Activated CD8-positive, alpha-beta T cell treated with anti-CD3 and anti-CD28 coated beads for 36 hours (primary cell): ENCODE results near the gene AGO3. TPM values are rescaled to one million over a fixed set of nuclear protein-coding genes. Genes with fewer than 3 reads are reported as not detected.

Experiments
- ATAC-seq: fragments of 200-7000 bp; cut with Tn5 transposase; one replicate; pipeline ENCODE4 v1.10.0; 2021; ENCODE audit warnings: mild to moderate bottlenecking, moderate library complexity
- CTCF ChIA-PET: fragments of 350-600 bp; sonication (Branson Sonifier 250); formaldehyde crosslinking; loops from one replicate; lab custom pipeline; 2021; ENCODE audit warnings: antibody characterized with exemption; lab: Charles Lee
- POLR2A ChIA-PET: fragments of 350-600 bp; sonication (Branson Sonifier 250); formaldehyde crosslinking; loops from one replicate; lab custom pipeline; 2021; ENCODE audit warnings: antibody characterized with exemption; lab: Charles Lee
- DNase-seq: peaks from one replicate; pipeline ENCODE4 v3.0.0-alpha.2; 2020
- H3K27ac Mint-ChIP-seq: one replicate; pipeline ENCODE4 v1.8.0; 2021; ENCODE audit warnings: mild to moderate bottlenecking, mixed read lengths
- H3K27me3 Mint-ChIP-seq: one replicate; pipeline ENCODE4 v1.8.0; 2021; ENCODE audit warnings: mixed read lengths
- H3K36me3 Mint-ChIP-seq: one replicate; pipeline ENCODE4 v1.8.0; 2021; ENCODE audit warnings: low read depth, mixed read lengths
- H3K4me1 Mint-ChIP-seq: one replicate; pipeline ENCODE4 v1.8.0; 2021; ENCODE audit warnings: low read depth, mixed read lengths
- H3K4me3 Mint-ChIP-seq: one replicate; pipeline ENCODE4 v1.8.0; 2021; ENCODE audit warnings: mild to moderate bottlenecking, moderate library complexity, mixed read lengths
- H3K9me3 Mint-ChIP-seq: one replicate; pipeline ENCODE4 v1.8.0; 2021; ENCODE audit warnings: mixed read lengths
- CTCF ChIP-seq: fragments of 200-600 bp; IDR thresholded peaks from one replicate; pipeline ENCODE4 v1.8.0; 2022; ENCODE audit warnings: antibody characterized with exemption, mild to moderate bottlenecking
- intact Hi-C: fragments of 100-400 bp; cut with micrococcal nuclease; formaldehyde crosslinking; loops from one replicate; pipeline ENCODE4 v1.10.0; 2022
- total RNA-seq, 2 experiments: library from RNA; stranded (reverse); gene quantifications; one replicate each; pipeline ENCODE4 v1.2.3, GENCODE V29; 2021

AGO3 gene
- total RNA-seq, 2 experiments from 2014 or later = 27.7 to 30.0 TPM

- ChIA-PET CTCF (interaction anchor here (0.6 to 2.2 kb wide), 20 partner anchors 8 to 268 kb away, joined by 3 to 19 read pairs (median 4); partner anchors contain the start of gene AGO3), POLR2A (interaction anchor here (2.8 kb wide), 1 partner anchor 47 kb away, joined by 12 read pairs; the partner anchor contains the start of gene AGO3)
- ATAC-seq = peak; percentile 22
- Mint-ChIP-seq H3K4me1 (peaks cover 43% of the 10 kb centered on the region), H3K9me3 (no peaks in the 10 kb centered on the region), H3K27ac (peak overlapping the region; percentile 85), H3K36me3 (peaks cover 3% of the 10 kb centered on the region), H3K27me3 (no peaks in the 10 kb centered on the region), H3K4me3 (peak overlapping the region; percentile 91)
- intact Hi-C loops = no loop called here
- TF ChIP-seq CTCF = no peak
- DNase-seq = peak; percentile 62
These were observed 47.2 kb upstream of the AGO3 start for GRCh38 chr1:35883635-35884101.

- Mint-ChIP-seq H3K36me3 (peaks cover 6% of the 10 kb centered on the region), H3K27ac (no peak overlapping the region), H3K27me3 (no peaks in the 10 kb centered on the region), H3K4me1 (peaks cover 43% of the 10 kb centered on the region), H3K4me3 (peak overlapping the region; percentile 16), H3K9me3 (no peaks in the 10 kb centered on the region)
- CTCF ChIA-PET = interaction anchor here (1.5 to 1.9 kb wide), 2 partner anchors 9 to 15 kb away, joined by 3 to 5 read pairs; no protein-coding TSS in a partner anchor
- no peak for ATAC-seq
- intact Hi-C loops = no loop called here
- POLR2A ChIA-PET = interaction anchor here (0.8 kb wide), 1 partner anchor 21 kb away, joined by 3 read pairs; no protein-coding TSS in a partner anchor
- no peak for TF ChIP-seq CTCF
- DNase-seq = no peak
These were observed 46.0 kb upstream of the AGO3 start for GRCh38 chr1:35884934-35885333.

- intact Hi-C loops = no loop called here
- POLR2A ChIA-PET = interaction anchor here (0.8 kb wide), 1 partner anchor 20 kb away, joined by 3 read pairs; no protein-coding TSS in a partner anchor
- peaks cover 43% of the 10 kb centered on the region for H3K4me1 Mint-ChIP-seq
- ATAC-seq = no peak
- no peak for DNase-seq
- H3K9me3 Mint-ChIP-seq = no peaks in the 10 kb centered on the region
- no peak for TF ChIP-seq CTCF
- no peaks in the 10 kb centered on the region for H3K27me3 Mint-ChIP-seq
- CTCF ChIA-PET = no interaction called here
- no peak overlapping the region for H3K4me3 Mint-ChIP-seq
- peaks cover 9% of the 10 kb centered on the region for H3K36me3 Mint-ChIP-seq
- peak overlapping the region; percentile 14 for H3K27ac Mint-ChIP-seq
These were observed 44.8 kb upstream of the AGO3 start for GRCh38 chr1:35885961-35886558.

- H3K4me3 Mint-ChIP-seq = no peak overlapping the region
- POLR2A ChIA-PET = no interaction called here
- DNase-seq (no peak), ATAC-seq (no peak)
- peaks cover 41% of the 10 kb centered on the region for H3K4me1 Mint-ChIP-seq
- TF ChIP-seq CTCF = no peak
- no peaks in the 10 kb centered on the region for H3K27me3 Mint-ChIP-seq
- H3K27ac Mint-ChIP-seq = peak overlapping the region; percentile 30
- peaks cover 10% of the 10 kb centered on the region for H3K36me3 Mint-ChIP-seq
- CTCF ChIA-PET = no interaction called here
- H3K9me3 Mint-ChIP-seq = no peaks in the 10 kb centered on the region
- intact Hi-C loops = no loop called here
These were observed 44.1 kb upstream of the AGO3 start for GRCh38 chr1:35886577-35887431.
